Heart left ventricle (tissue), 16 donors: ENCODE measurements around the gene RELT. TPM values are rescaled to one million over a fixed set of nuclear protein-coding genes. Genes with fewer than 3 reads are reported as not detected.

Experiments used
- ATAC-seq, 4 donors: fragments of 200-7000 bp; cut with Tn5 transposase; one replicate each; pipeline ENCODE4 v1.9.1; 2020 to 2022; ENCODE audit warnings: moderate library complexity in 4 of 4, mild to moderate bottlenecking in 3 of 4, moderate number of reproducible peaks in 1 of 4
- DNase-seq, 5 donors: peaks; one replicate each; pipeline ENCODE4 v3.0.0-alpha.2; 2020
- H3K27ac ChIP-seq, 12 donors: fragments of 200-600 bp; sonication (generic) in 4 of 12; one replicate each; pipeline versions ENCODE4 v1.5.0 to v1.8.0; 2016 to 2022; ENCODE audit warnings: mild to moderate bottlenecking in 2 of 12
- H3K27me3 ChIP-seq, 9 donors: fragments of 200-600 bp; sonication (generic) in 2 of 9; one replicate each; pipeline versions ENCODE4 v1.5.1 to v1.8.0; 2016 to 2022; ENCODE audit warnings: mild to moderate bottlenecking in 3 of 9
- H3K36me3 ChIP-seq, 9 donors: fragments of 200-600 bp; sonication (generic) in 2 of 9; one replicate each; pipeline versions ENCODE4 v1.5.0 to v1.8.0; 2018 to 2022; ENCODE audit warnings: mild to moderate bottlenecking in 2 of 9
- H3K4me1 ChIP-seq, 12 donors: fragments of 200-600 bp; sonication (generic) in 4 of 12; one replicate each; pipeline versions ENCODE4 v1.5.0 to v1.8.0; 2016 to 2022; ENCODE audit warnings: mild to moderate bottlenecking in 3 of 12
- H3K4me3 ChIP-seq, 12 donors: fragments of 200-600 bp; sonication (generic) in 4 of 12; one replicate each; pipeline versions ENCODE4 v1.5.0 to v1.8.0; 2017 to 2022; ENCODE audit warnings: mild to moderate bottlenecking in 9 of 12, moderate library complexity in 4 of 12
- H3K9me3 ChIP-seq, 12 donors: fragments of 200-600 bp; sonication (generic) in 4 of 12; one replicate each; pipeline versions ENCODE4 v1.5.0 to v1.8.0; 2016 to 2022; ENCODE audit warnings: mild to moderate bottlenecking in 1 of 12
- POLR2A ChIP-seq, 2 donors: fragments of 450-650 bp; IDR thresholded peaks; one replicate each; pipeline ENCODE4 v1.6.1; 2017; ENCODE audit warnings: antibody characterized with exemption in 2 of 2, mild to moderate bottlenecking in 2 of 2, moderate library complexity in 2 of 2
- WGBS, 4 donors: extraction: QIAGEN DNeasy Blood & Tissue Kit in 2 of 4; methylation state at CpG; one replicate each; pipeline versions ENCODE4 v1.1.5 to v1.1.7; 2013 to 2018; 5-methylcytosine and 5-hydroxymethylcytosine counted together
- intact Hi-C, 10 donors: fragments of 100-400 bp; cut with DNase I; formaldehyde crosslinking; loops; one replicate each; pipeline versions ENCODE4 v1.11.1 to v1.14.2; 2022
- polyA plus RNA-seq, 2 donors: library from polyadenylated mRNA; stranded (reverse); fragments of 200-250 nt; gene quantifications; one replicate each; pipeline ENCODE4 v1.2.3, GENCODE V29; 2013
- total RNA-seq, 9 donors: library from RNA; depleted of rRNA in 2 of 9; stranded (reverse); fragments of >200 nt in 2 of 9; fragmentation: NEBNext Ultra II Directional in 3 of 9; extraction: Animal tissue kit (Norgen Biotek cat#: 25700) in 3 of 9; gene quantifications; one replicate each; pipeline versions ENCODE4 v1.1.0 to v1.2.4, GENCODE V29; 2016 to 2023
- TF ChIP-seq, protein P1 (sequence below), 12 donors: fragments of 200-600 bp; sonication (generic) in 4 of 12; IDR thresholded peaks; one replicate each; pipeline versions ENCODE4 v1.5.0 to v1.8.0; 2018 to 2022; ENCODE audit warnings: antibody characterized with exemption in 12 of 12, mild to moderate bottlenecking in 5 of 12
- donor health status: ischemic (EF 13 %, LVEDD 7.1; RV severe dilation, severe dysfunction).
- donor health status: healthy with polysubstance abuse.
- donor health status: DM: no; HTN: yes; CAD: no.
- donor health status: DM: no; HTN: no; CAD: no.
- donor health status: ischemic (EF 25% LVEDD 6.9; RV normal size, moderate dysfunction).
- donor health status: ischemic (EF 25% LVEDD 5.7; RV mildly dilated, moderate dysfunction).
- donor health status: healthy.
- donor health status: DM: yes; HTN: yes; CAD: no.
- donor health status: ischemic (EF 35%, LVEDD 5.7; RV mildly dilated, moderate dysfunction).
- donor health status: nonischemic (EF 11% LVEDD 7.7; RV severe dilation, severe dysfunction).
- donor health status: DM: yes; HTN: yes; CAD: no.
- donor health status: PGD.
- donor health status: ischemic (EF 29% LVEDD 5.4; RV normal size, mild dysfunction).
- donor health status: nonischemic (EF 23%, LVEDD 6.1; RV moderate dilation, normal function).

Gene RELT
- total and polyA plus RNA-seq, 11 donors: 1.0 to 13.9 (median 2.6) TPM

GRCh38 chr11:73384872-73385689, 8.9 kb downstream of the RELT start:
- Histone ChIP-seq H3K27ac (peak overlapping the region in 10 of 12 donors; percentile 12 to 96 (median 40)), H3K4me1 (peaks cover 5 to 100% (median 60%) of the 10 kb centered on the region in 12 donors), H3K27me3 (no peaks in the 10 kb centered on the region), H3K36me3 (peaks cover 0 to 1% (median 0%) of the 10 kb centered on the region in 9 donors), H3K4me3 (peak overlapping the region in 1 of 12 donors; percentile 28), H3K9me3 (no peaks in the 10 kb centered on the region)
- DNase-seq (peak; percentile 65 to 89 (median 79)), ATAC-seq (peak; percentile 44 to 63 (median 52))
- no peak for TF ChIP-seq POLR2A (IDR thresholded peaks at IDR 0.05)
- TF ChIP-seq, protein P1, sequence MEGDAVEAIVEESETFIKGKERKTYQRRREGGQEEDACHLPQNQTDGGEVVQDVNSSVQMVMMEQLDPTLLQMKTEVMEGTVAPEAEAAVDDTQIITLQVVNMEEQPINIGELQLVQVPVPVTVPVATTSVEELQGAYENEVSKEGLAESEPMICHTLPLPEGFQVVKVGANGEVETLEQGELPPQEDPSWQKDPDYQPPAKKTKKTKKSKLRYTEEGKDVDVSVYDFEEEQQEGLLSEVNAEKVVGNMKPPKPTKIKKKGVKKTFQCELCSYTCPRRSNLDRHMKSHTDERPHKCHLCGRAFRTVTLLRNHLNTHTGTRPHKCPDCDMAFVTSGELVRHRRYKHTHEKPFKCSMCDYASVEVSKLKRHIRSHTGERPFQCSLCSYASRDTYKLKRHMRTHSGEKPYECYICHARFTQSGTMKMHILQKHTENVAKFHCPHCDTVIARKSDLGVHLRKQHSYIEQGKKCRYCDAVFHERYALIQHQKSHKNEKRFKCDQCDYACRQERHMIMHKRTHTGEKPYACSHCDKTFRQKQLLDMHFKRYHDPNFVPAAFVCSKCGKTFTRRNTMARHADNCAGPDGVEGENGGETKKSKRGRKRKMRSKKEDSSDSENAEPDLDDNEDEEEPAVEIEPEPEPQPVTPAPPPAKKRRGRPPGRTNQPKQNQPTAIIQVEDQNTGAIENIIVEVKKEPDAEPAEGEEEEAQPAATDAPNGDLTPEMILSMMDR (IDR thresholded peaks at IDR 0.05): no peak
- intact Hi-C loops: no loop called here
- WGBS, 4 donors: 62 to 76% (median 69%) methylated on average over 20 to 21 of the region's 21 CpGs

GRCh38 chr11:73386016-73386415, 9.8 kb downstream of the RELT start:
- intact Hi-C loops: no loop called here

GRCh38 chr11:73386546-73386945, 10.3 kb downstream of the RELT start:
- WGBS, 4 donors: 91 to 94% (median 92%) methylated on average over 8 of the region's 8 CpGs
- Histone ChIP-seq H3K9me3 (no peaks in the 10 kb centered on the region), H3K4me3 (peak overlapping the region in 1 of 12 donors; percentile 28), H3K36me3 (peaks cover 0 to 16% (median 0%) of the 10 kb centered on the region in 9 donors), H3K27ac (peak overlapping the region in 6 of 12 donors; percentile 3 to 96 (median 36)), H3K4me1 (peaks cover 5 to 91% (median 49%) of the 10 kb centered on the region in 12 donors), H3K27me3 (no peaks in the 10 kb centered on the region)
- ATAC-seq (no peak), DNase-seq (no peak)
- no peak for TF ChIP-seq POLR2A (IDR thresholded peaks at IDR 0.05)
- TF ChIP-seq, protein P1 (IDR thresholded peaks at IDR 0.05): no peak
- intact Hi-C loops: no loop called here

More at GRCh38 chr11:73386016-73386415, 9.8 kb downstream of the RELT start:
- DNase-seq (peak in 3 of 5 donors; percentile 48 to 68 (median 62)), ATAC-seq (peak in 3 of 4 donors; percentile 25 to 39 (median 32))
- no peak for TF ChIP-seq POLR2A (IDR thresholded peaks at IDR 0.05)
- TF ChIP-seq, protein P1 (IDR thresholded peaks at IDR 0.05): no peak
- Histone ChIP-seq H3K4me1 (peaks cover 5 to 96% (median 53%) of the 10 kb centered on the region in 12 donors), H3K36me3 (peaks cover 0 to 11% (median 0%) of the 10 kb centered on the region in 9 donors), H3K27me3 (no peaks in the 10 kb centered on the region), H3K9me3 (no peaks in the 10 kb centered on the region), H3K4me3 (peak overlapping the region in 1 of 12 donors; percentile 28), H3K27ac (peak overlapping the region in 7 of 12 donors; percentile 6 to 96 (median 61))
- WGBS, 4 donors: 86 to 94% (median 87%) methylated on average over 8 of the region's 8 CpGs

DNA sequence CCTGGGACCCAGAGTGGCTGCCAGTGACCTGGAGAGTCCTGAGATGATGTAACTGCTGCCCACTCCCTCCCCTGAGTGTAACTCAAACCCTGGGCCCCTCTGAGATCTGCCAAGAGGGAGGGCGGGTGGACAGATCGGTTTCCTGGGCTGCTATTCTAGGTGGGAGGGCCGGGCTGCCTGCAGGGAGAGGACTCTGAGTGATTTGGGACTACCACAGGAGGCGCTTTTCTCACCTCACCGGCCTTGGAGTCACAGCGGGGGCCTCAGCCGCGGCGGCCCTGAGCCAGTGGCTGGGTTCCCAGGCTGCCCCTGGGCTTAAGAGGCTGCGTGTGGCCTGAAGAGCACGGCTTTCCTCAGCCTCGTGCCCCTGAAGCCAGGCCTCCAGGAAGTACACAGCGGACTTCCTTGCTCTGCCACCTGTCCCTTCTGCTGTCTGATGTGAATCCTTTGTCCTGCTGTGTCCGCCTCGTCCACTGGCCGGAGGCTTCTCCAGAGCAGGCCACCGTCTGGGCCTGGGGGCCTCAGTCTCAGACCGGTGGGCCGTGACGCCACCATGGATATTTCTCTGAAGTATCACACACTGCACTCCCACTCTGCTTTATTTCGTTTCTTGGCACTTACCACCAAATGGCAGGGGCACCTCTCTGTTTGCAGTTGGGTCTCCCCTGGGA, 11.5 kb downstream of the RELT start:
- 79 to 91% (median 90%) methylated on average over 11 to 21 of the region's 21 CpGs for WGBS, 4 donors

More for the DNA sequence above, 11.5 kb downstream of the RELT start:
- TF ChIP-seq, protein P1 (IDR thresholded peaks at IDR 0.05): no peak
- no peak for TF ChIP-seq POLR2A (IDR thresholded peaks at IDR 0.05)
- peak overlapping the region in 3 of 12 donors; percentile 61 to 96 (median 66) for H3K27ac ChIP-seq
- no peak overlapping the region for H3K4me3 ChIP-seq
- H3K27me3 ChIP-seq: no peaks in the 10 kb centered on the region
- ATAC-seq (no peak), DNase-seq (no peak)
- intact Hi-C loops: loop anchor here in 1 of 10 donors (2.0 kb wide), 1 partner anchor 85 kb away; no protein-coding TSS in a partner anchor
- H3K4me1 ChIP-seq: peaks cover 5 to 82% (median 44%) of the 10 kb centered on the region in 12 donors
- H3K36me3 ChIP-seq: peaks cover 0 to 28% (median 0%) of the 10 kb centered on the region in 9 donors
- no peaks in the 10 kb centered on the region for H3K9me3 ChIP-seq
